HCT116 (cell line): ENCODE results near the gene SEMA5A. TPM values are rescaled to one million over a fixed set of nuclear protein-coding genes. Genes with fewer than 3 reads are reported as not detected.

Experiments
- ATAC-seq: fragments of 200-7000 bp; cut with Tn5 transposase; 2 replicates; pipeline ENCODE4 v1.9.1; 2020; ENCODE audit warnings: mild to moderate bottlenecking, moderate library complexity
- BruUV-seq: library from RNA; stranded (reverse); fragments of 400-500 nt; replicated peaks from 2 replicates; lab custom pipeline; 2021; lab: Mats Ljungman, UMichigan
- CTCF ChIA-PET: fragments of 300-600 bp; sonication (Branson Sonifier 250); formaldehyde crosslinking; loops from one replicate; lab custom pipeline; 2021; ENCODE audit warnings: antibody characterized with exemption; lab: Charles Lee
- POLR2A ChIA-PET: fragments of 300-600, 350-600 bp; sonication (Branson Sonifier 250); formaldehyde crosslinking; loops from one replicate; lab custom pipeline; 2021; ENCODE audit warnings: antibody characterized with exemption; lab: Charles Lee
- RAD21 ChIA-PET, 2 experiments: fragments of 300-600 bp; sonication (Branson Sonifier 250); formaldehyde crosslinking; loops; one replicate each; lab custom pipeline; 2023; ENCODE audit warnings: low total read pairs in 2 of 2; ENCODE audit not compliant: uncharacterized antibody in 2 of 2, unreplicated experiment in 2 of 2, low non-redundant PET in 1 of 2; lab: Charles Lee
- DNase-seq: peaks from one replicate; pipeline ENCODE4 v3.0.0-alpha.2; 2010; ENCODE audit warnings: low read depth, low spot score
- H2AFZ ChIP-seq: fragments of 200-600 bp; shearing (Covaris generic), sonication (generic); 2 replicates; pipeline ENCODE4 v1.6.1; 2017; ENCODE audit warnings: low read depth, mixed run types, mixed read lengths, antibody characterized with exemption, low read length; ENCODE audit not compliant: poor library complexity, severe bottlenecking
- H3K27ac ChIP-seq: 2 replicates; pipeline ENCODE4 v1.5.1; 2012; ENCODE audit warnings: low read depth, low read length
- H3K27me3 ChIP-seq: fragments of 200-600 bp; sonication (generic); 2 replicates; pipeline ENCODE4 v1.6.1; 2016; ENCODE audit warnings: mixed run types, low read length, mixed read lengths; ENCODE audit not compliant: insufficient read depth
- H3K36me3 ChIP-seq, 2 experiments: fragments of 200-500 bp in 1 of 2; fragments of 200-600 bp in 1 of 2; sonication (Bioruptor generic) in 1 of 2; sonication (generic) in 1 of 2; 2 replicates each; pipeline versions ENCODE4 v1.5.1 to v1.6.1; 2014 to 2016; ENCODE audit warnings: low read length in 2 of 2, inconsistent platforms in 1 of 2, mixed read lengths in 1 of 2, mixed run types in 1 of 2; ENCODE audit not compliant: insufficient read depth in 2 of 2, control insufficient read depth in 1 of 2
- H3K4me1 ChIP-seq, 2 experiments: fragments of 200-600 bp in 1 of 2; sonication (generic) in 1 of 2; 2 replicates each; pipeline versions ENCODE4 v1.5.1 to v1.6.1; 2012 to 2017; ENCODE audit warnings: low read length in 2 of 2, inconsistent platforms in 1 of 2, mild to moderate bottlenecking in 1 of 2, mixed read lengths in 1 of 2, mixed run types in 1 of 2, moderate library complexity in 1 of 2; ENCODE audit not compliant: insufficient read depth in 2 of 2, control insufficient read depth in 1 of 2
- H3K4me2 ChIP-seq: fragments of 200-600 bp; sonication (generic); 2 replicates; pipeline ENCODE4 v1.6.1; 2017; ENCODE audit warnings: mixed run types, low read length, mixed read lengths
- H3K4me3 ChIP-seq, 2 experiments: fragments of 200-600 bp in 1 of 2; sonication (generic) in 1 of 2; replicated peaks in 1 of 2; 2 replicates each; pipeline ENCODE4 v1.5.1; 2011 to 2016; ENCODE audit warnings: low read length in 2 of 2, control low read depth in 1 of 2, low read depth in 1 of 2, mild to moderate bottlenecking in 1 of 2, mixed read lengths in 1 of 2, mixed run types in 1 of 2
- H3K79me2 ChIP-seq: fragments of 200-600 bp; sonication (generic); 2 replicates; pipeline ENCODE4 v1.6.1; 2017; ENCODE audit warnings: mild to moderate bottlenecking, mixed run types, low read length, moderate library complexity, mixed read lengths; ENCODE audit not compliant: insufficient read depth
- H3K9ac ChIP-seq: fragments of 200-600 bp; sonication (generic); 2 replicates; pipeline ENCODE4 v1.6.1; 2016; ENCODE audit warnings: low read length, mixed read lengths
- H3K9me2 ChIP-seq: fragments of 200-600 bp; sonication (generic), shearing (Covaris generic); 2 replicates; pipeline ENCODE4 v1.6.1; 2017; ENCODE audit warnings: mixed run types, mild to moderate bottlenecking, moderate library complexity; ENCODE audit not compliant: insufficient read depth
- H3K9me3 ChIP-seq, 2 experiments: fragments of 200-500 bp in 1 of 2; fragments of 200-600 bp in 1 of 2; sonication (Bioruptor generic) in 1 of 2; sonication (generic) in 1 of 2; 2 replicates each; pipeline ENCODE4 v1.6.1; 2014 to 2017; ENCODE audit warnings: low read length in 2 of 2, mixed read lengths in 2 of 2, inconsistent platforms in 1 of 2, low read depth in 1 of 2, mild to moderate bottlenecking in 1 of 2, mixed run types in 1 of 2, moderate library complexity in 1 of 2; ENCODE audit not compliant: control insufficient read depth in 1 of 2, insufficient read depth in 1 of 2
- H4K20me1 ChIP-seq: fragments of 200-600 bp; sonication (generic), shearing (Covaris generic); 2 replicates; pipeline ENCODE4 v1.6.1; 2017; ENCODE audit warnings: mixed run types, mild to moderate bottlenecking, moderate library complexity; ENCODE audit not compliant: insufficient read depth
- CBX3 ChIP-seq: IDR thresholded peaks from 2 replicates; pipeline ENCODE4 v1.6.1; 2012; ENCODE audit warnings: low read depth
- CEBPB ChIP-seq: IDR thresholded peaks from 2 replicates; pipeline ENCODE4 v1.6.1; 2012; ENCODE audit warnings: low read depth
- EGR1 ChIP-seq: IDR thresholded peaks from 2 replicates; pipeline ENCODE4 v1.6.1; 2012; ENCODE audit warnings: low read depth
- ELF1 ChIP-seq: IDR thresholded peaks from 2 replicates; pipeline ENCODE4 v1.6.1; 2012; ENCODE audit warnings: low read depth, borderline replicate concordance
- EZH2phosphoT487 ChIP-seq: fragments of 200-600 bp; IDR thresholded peaks from 2 replicates; pipeline ENCODE4 v1.6.1; 2018; ENCODE audit warnings: antibody characterized with exemption, borderline replicate concordance
- JUND ChIP-seq: IDR thresholded peaks from 2 replicates; pipeline ENCODE4 v1.6.1; 2012
- POLR2A ChIP-seq: IDR thresholded peaks from 2 replicates; pipeline ENCODE4 v1.7.0; 2011; ENCODE audit warnings: borderline replicate concordance; ENCODE audit not compliant: insufficient read depth, insufficient read length; ENCODE audit errors: extremely low read depth
- RAD21 ChIP-seq: IDR thresholded peaks from 2 replicates; pipeline ENCODE4 v1.6.1; 2012; ENCODE audit warnings: low read depth, mild to moderate bottlenecking
- SIN3A ChIP-seq: IDR thresholded peaks from 2 replicates; pipeline ENCODE4 v1.6.1; 2012; ENCODE audit warnings: low read depth
- SP1 ChIP-seq: IDR thresholded peaks from 2 replicates; pipeline ENCODE4 v1.6.1; 2012; ENCODE audit warnings: low read depth
- SRF ChIP-seq: IDR thresholded peaks from 2 replicates; pipeline ENCODE4 v1.6.1; 2012; ENCODE audit warnings: low read depth
- YY1 ChIP-seq: IDR thresholded peaks from 2 replicates; pipeline ENCODE4 v1.6.1; 2011; ENCODE audit warnings: low read length, low read depth, moderate library complexity, mild to moderate bottlenecking; ENCODE audit not compliant: insufficient replicate concordance; ENCODE audit errors: extremely low read depth
- ZFX ChIP-seq: fragments of 450-650 bp; IDR thresholded peaks from 2 replicates; pipeline ENCODE4 v1.6.1; 2017
- ZNF274 ChIP-seq: fragments of 200-500 bp; sonication (Bioruptor generic); IDR thresholded peaks from 2 replicates; pipeline ENCODE4 v1.6.1; 2014; ENCODE audit warnings: mild to moderate bottlenecking, low read depth, low read length, inconsistent platforms
- intact Hi-C: fragments of 100-400 bp; cut with micrococcal nuclease; formaldehyde crosslinking; loops from 2 replicates; pipeline ENCODE4 v1.10.0; 2022
- total RNA-seq: library from RNA; stranded (reverse); gene quantifications from one replicate; pipeline ENCODE4 v1.2.1, GENCODE V29; 2021; ENCODE audit not compliant: unreplicated experiment
- TF ChIP-seq, protein P1 (sequence below): IDR thresholded peaks from 2 replicates; pipeline ENCODE4 v1.6.1; 2012
- TF ChIP-seq, protein P2 (sequence below): IDR thresholded peaks from 2 replicates; pipeline ENCODE4 v1.6.1; 2012; ENCODE audit warnings: low read depth
- TF ChIP-seq, protein P3 (sequence below): IDR thresholded peaks from 2 replicates; pipeline ENCODE4 v1.6.1; 2012
- TF ChIP-seq, protein P4 (sequence below): IDR thresholded peaks from 2 replicates; pipeline ENCODE4 v1.6.1; 2011; ENCODE audit warnings: mild to moderate bottlenecking, low read length, moderate library complexity; ENCODE audit not compliant: insufficient replicate concordance; ENCODE audit errors: extremely low read depth

Gene SEMA5A
- total RNA-seq, 1 experiment from 2014 or later = 0.02 TPM

DNA sequence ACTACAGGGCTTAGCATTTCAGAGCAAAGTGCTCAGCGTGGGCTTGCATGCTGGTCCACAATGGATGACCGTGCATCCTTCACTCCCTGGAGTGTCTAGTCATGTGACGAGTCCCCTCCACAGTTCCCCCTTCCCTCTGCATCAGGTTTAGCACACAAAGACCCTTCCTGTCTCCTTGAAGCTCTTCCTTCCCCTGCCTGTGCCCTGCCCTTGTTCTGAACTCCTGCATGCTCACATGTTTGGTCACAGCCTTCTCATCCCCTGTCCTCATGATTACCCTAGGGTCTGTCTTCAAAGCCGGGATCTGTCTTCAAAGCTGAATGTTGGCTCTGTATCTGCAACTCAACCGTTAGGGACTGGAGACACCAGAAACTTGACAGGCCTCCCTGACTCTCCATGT, 388.9 kb downstream of the SEMA5A start:
- Histone ChIP-seq H3K9me3 (peaks cover 2 to 12% of the 10 kb centered on the region in 2 experiments; a peak in 2 of 4 replicates), H3K4me1 (no peaks in the 10 kb centered on the region), H3K4me2 (no peak overlapping the region), H3K9ac (no peak overlapping the region), H3K4me3 (no peak overlapping the region), H4K20me1 (no peaks in the 10 kb centered on the region), H3K79me2 (no peaks in the 10 kb centered on the region), H3K36me3 (no peaks in the 10 kb centered on the region), H2AFZ (no peak overlapping the region), H3K27ac (no peak overlapping the region), H3K27me3 (no peaks in the 10 kb centered on the region), H3K9me2 (no peaks in the 10 kb centered on the region)
- ChIA-PET RAD21 (no interaction called here), POLR2A (no interaction called here), CTCF (no interaction called here)
- ATAC-seq (no peak), DNase-seq (no peak)
- intact Hi-C loops = no loop called here
- no peak for TF ChIP-seq POLR2A
- no peak for TF ChIP-seq SRF
- no peak for TF ChIP-seq RAD21
- TF ChIP-seq JUND = no peak
- no peak for TF ChIP-seq EZH2phosphoT487
- no peak for TF ChIP-seq SP1
- TF ChIP-seq, protein P1, sequence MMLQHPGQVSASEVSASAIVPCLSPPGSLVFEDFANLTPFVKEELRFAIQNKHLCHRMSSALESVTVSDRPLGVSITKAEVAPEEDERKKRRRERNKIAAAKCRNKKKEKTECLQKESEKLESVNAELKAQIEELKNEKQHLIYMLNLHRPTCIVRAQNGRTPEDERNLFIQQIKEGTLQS = no peak
- no peak for TF ChIP-seq CBX3
- no peak for TF ChIP-seq SIN3A
- TF ChIP-seq, protein P2, sequence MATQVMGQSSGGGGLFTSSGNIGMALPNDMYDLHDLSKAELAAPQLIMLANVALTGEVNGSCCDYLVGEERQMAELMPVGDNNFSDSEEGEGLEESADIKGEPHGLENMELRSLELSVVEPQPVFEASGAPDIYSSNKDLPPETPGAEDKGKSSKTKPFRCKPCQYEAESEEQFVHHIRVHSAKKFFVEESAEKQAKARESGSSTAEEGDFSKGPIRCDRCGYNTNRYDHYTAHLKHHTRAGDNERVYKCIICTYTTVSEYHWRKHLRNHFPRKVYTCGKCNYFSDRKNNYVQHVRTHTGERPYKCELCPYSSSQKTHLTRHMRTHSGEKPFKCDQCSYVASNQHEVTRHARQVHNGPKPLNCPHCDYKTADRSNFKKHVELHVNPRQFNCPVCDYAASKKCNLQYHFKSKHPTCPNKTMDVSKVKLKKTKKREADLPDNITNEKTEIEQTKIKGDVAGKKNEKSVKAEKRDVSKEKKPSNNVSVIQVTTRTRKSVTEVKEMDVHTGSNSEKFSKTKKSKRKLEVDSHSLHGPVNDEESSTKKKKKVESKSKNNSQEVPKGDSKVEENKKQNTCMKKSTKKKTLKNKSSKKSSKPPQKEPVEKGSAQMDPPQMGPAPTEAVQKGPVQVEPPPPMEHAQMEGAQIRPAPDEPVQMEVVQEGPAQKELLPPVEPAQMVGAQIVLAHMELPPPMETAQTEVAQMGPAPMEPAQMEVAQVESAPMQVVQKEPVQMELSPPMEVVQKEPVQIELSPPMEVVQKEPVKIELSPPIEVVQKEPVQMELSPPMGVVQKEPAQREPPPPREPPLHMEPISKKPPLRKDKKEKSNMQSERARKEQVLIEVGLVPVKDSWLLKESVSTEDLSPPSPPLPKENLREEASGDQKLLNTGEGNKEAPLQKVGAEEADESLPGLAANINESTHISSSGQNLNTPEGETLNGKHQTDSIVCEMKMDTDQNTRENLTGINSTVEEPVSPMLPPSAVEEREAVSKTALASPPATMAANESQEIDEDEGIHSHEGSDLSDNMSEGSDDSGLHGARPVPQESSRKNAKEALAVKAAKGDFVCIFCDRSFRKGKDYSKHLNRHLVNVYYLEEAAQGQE = no peak
- TF ChIP-seq, protein P3, sequence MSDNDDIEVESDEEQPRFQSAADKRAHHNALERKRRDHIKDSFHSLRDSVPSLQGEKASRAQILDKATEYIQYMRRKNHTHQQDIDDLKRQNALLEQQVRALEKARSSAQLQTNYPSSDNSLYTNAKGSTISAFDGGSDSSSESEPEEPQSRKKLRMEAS = no peak
- no peak for TF ChIP-seq YY1
- no peak for TF ChIP-seq CEBPB
- no peak for TF ChIP-seq EGR1
- TF ChIP-seq, protein P4, sequence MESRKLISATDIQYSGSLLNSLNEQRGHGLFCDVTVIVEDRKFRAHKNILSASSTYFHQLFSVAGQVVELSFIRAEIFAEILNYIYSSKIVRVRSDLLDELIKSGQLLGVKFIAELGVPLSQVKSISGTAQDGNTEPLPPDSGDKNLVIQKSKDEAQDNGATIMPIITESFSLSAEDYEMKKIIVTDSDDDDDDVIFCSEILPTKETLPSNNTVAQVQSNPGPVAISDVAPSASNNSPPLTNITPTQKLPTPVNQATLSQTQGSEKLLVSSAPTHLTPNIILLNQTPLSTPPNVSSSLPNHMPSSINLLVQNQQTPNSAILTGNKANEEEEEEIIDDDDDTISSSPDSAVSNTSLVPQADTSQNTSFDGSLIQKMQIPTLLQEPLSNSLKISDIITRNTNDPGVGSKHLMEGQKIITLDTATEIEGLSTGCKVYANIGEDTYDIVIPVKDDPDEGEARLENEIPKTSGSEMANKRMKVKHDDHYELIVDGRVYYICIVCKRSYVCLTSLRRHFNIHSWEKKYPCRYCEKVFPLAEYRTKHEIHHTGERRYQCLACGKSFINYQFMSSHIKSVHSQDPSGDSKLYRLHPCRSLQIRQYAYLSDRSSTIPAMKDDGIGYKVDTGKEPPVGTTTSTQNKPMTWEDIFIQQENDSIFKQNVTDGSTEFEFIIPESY = no peak
- no peak for TF ChIP-seq ELF1
- TF ChIP-seq ZFX = no peak
- no peak for TF ChIP-seq ZNF274
- no TSS peak for BruUV-seq
